Gastrocnemius medialis (tissue), 4 donors: ENCODE results near the gene GNG10. TPM values are rescaled to one million over a fixed set of nuclear protein-coding genes. Genes with fewer than 3 reads are reported as not detected.

ENCODE experiments used
- total RNA-seq, 4 donors: library from RNA; depleted of rRNA; stranded (reverse); fragments of >200 nt; gene quantifications; one replicate each; pipeline versions ENCODE4 v1.1.0 to v1.2.3, GENCODE V29; 2016

GNG10 gene
- total RNA-seq, 4 donors from 2014 or later: 14.9 to 27.2 (median 18.3) TPM

Other genes starting within 250 kb of the GNG10 start
- gene ECPAS, start 177.2 kb upstream of the GNG10 start, total RNA-seq: 100 to 1,000 TPM; 320 to 509 (median 424) TPM
- gene ZNF483, start 136.4 kb upstream of the GNG10 start, total RNA-seq: under 1 TPM; 0.12 to 0.82 (median 0.21) TPM
- 10 to 100 TPM in 3 of 4 donors, 1 to 10 TPM in 1; 7.5 to 30.9 (median 16.8) TPM for gene PTGR1, start 62.0 kb upstream of the GNG10 start, total RNA-seq
- 1 to 10 TPM; 3.7 to 7.4 (median 4.9) TPM for gene DNAJC25, start 30.3 kb upstream of the GNG10 start, total RNA-seq
- not detected for gene SHOC1, start 133.3 kb downstream of the GNG10 start, total RNA-seq
- 10 to 100 TPM in 3 of 4 donors, 1 to 10 TPM in 1; 9.1 to 18.5 (median 12.1) TPM for gene UGCG, start 235.2 kb downstream of the GNG10 start, total RNA-seq